BJ (cell line): ENCODE measurements around the gene ATF6. TPM values are rescaled to one million over a fixed set of nuclear protein-coding genes. Genes with fewer than 3 reads are reported as not detected.

Experiments
- CTCF ChIA-PET: fragments of 350-600 bp; formaldehyde crosslinking; extraction: SDS; loops from one replicate; lab custom pipeline; 2021; ENCODE audit warnings: antibody characterized with exemption, inconsistent platforms; lab: Yijun Ruan, JAX
- POLR2A ChIA-PET: fragments of 300-600 bp; sonication (Branson Sonifier 250); formaldehyde crosslinking; extraction: SDS; loops from one replicate; lab custom pipeline; 2021; ENCODE audit warnings: antibody characterized with exemption; lab: Charles Lee
- DNase-seq: peaks from one replicate; pipeline ENCODE4 v3.0.0-alpha.2; 2011; ENCODE audit warnings: low read depth
- H3K27me3 ChIP-seq: 2 replicates; pipeline ENCODE4 v1.6.0; 2011; ENCODE audit warnings: low read length; ENCODE audit not compliant: control insufficient read depth, insufficient read depth
- H3K36me3 ChIP-seq: 2 replicates; pipeline ENCODE4 v1.5.1; 2011; ENCODE audit warnings: low read length; ENCODE audit not compliant: control insufficient read depth, insufficient read depth
- H3K4me3 ChIP-seq: 2 replicates; pipeline ENCODE4 v1.5.1; 2011; ENCODE audit warnings: low read depth, mild to moderate bottlenecking, control low read depth, low read length
- polyA plus RNA-seq: library from polyadenylated mRNA; depleted of rRNA; stranded (reverse); fragments of >200 nt; gene quantifications from 2 replicates; pipeline ENCODE4 v1.2.3, GENCODE V29; 2011
- TF ChIP-seq, protein P1 (sequence below): IDR thresholded peaks from 2 replicates; pipeline ENCODE4 v1.5.1; 2011; ENCODE audit warnings: low read depth, mild to moderate bottlenecking, control low read depth, inconsistent platforms, low read length, moderate library complexity; ENCODE audit not compliant: insufficient read depth

The ATF6 gene
- polyA plus RNA-seq, 1 experiment: 22.2 TPM

DNA sequence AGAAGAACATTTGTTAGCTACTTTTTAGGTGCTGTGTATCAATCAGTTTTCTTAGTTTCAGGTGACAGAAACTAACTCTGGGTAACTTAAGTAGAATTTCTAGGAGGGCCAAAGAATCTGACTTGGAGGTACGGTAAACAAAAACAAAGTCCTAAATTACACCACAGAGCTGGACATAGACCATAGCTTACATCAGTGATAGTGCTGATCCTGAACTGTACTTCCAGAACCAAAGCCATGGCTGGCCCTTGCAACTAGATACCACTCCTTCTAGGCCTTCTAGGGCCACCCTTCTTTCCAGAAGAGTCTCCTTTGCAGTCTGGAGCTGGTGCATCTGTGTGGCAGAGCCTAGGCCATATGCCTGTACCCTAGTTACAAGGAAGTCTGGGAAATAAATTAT lies 163.0 kb downstream of the ATF6 start:
- Histone ChIP-seq H3K36me3 (peaks cover 2% of the 10 kb centered on the region; the same call in 1 of the 2 replicates), H3K27me3 (no peaks in the 10 kb centered on the region), H3K4me3 (no peak overlapping the region)
- POLR2A ChIA-PET: no interaction called here
- DNase-seq: no peak
- TF ChIP-seq, protein P1, sequence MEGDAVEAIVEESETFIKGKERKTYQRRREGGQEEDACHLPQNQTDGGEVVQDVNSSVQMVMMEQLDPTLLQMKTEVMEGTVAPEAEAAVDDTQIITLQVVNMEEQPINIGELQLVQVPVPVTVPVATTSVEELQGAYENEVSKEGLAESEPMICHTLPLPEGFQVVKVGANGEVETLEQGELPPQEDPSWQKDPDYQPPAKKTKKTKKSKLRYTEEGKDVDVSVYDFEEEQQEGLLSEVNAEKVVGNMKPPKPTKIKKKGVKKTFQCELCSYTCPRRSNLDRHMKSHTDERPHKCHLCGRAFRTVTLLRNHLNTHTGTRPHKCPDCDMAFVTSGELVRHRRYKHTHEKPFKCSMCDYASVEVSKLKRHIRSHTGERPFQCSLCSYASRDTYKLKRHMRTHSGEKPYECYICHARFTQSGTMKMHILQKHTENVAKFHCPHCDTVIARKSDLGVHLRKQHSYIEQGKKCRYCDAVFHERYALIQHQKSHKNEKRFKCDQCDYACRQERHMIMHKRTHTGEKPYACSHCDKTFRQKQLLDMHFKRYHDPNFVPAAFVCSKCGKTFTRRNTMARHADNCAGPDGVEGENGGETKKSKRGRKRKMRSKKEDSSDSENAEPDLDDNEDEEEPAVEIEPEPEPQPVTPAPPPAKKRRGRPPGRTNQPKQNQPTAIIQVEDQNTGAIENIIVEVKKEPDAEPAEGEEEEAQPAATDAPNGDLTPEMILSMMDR: no peak
- CTCF ChIA-PET: interaction anchor here (0.6 to 1.2 kb wide), 2 partner anchors 14 to 16 kb away, joined by 4 read pairs; no protein-coding TSS in a partner anchor

DNA sequence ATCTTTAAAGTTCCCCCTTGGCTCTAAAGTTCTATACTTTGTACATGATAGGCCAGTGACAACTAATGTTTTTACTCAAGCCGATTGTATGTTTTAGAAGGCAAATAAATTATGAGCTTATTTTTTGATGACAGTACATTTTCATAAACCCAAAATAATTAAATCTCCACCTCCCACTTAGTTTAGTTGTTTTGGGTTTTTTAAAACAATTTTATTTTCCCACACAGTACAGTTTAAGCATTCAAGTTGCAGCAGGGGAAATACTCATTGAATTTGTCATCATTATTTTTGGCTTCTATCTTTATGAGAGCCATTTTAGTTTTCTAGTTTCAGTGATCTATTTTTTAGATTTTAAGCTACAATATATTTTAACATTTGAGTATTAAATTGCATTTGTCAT lies 163.9 kb downstream of the ATF6 start:
- Histone ChIP-seq H3K36me3 (peaks cover 2% of the 10 kb centered on the region; the same call in 1 of the 2 replicates), H3K27me3 (no peaks in the 10 kb centered on the region), H3K4me3 (no peak overlapping the region)
- POLR2A ChIA-PET: no interaction called here
- DNase-seq: peak; percentile 47
- CTCF ChIA-PET: interaction anchor here (0.8 to 1.2 kb wide), 3 partner anchors 15 to 94 kb away, joined by 3 to 4 read pairs (median 4); partner anchors contain the start of gene OLFML2B
- TF ChIP-seq, protein P1: no peak

DNA sequence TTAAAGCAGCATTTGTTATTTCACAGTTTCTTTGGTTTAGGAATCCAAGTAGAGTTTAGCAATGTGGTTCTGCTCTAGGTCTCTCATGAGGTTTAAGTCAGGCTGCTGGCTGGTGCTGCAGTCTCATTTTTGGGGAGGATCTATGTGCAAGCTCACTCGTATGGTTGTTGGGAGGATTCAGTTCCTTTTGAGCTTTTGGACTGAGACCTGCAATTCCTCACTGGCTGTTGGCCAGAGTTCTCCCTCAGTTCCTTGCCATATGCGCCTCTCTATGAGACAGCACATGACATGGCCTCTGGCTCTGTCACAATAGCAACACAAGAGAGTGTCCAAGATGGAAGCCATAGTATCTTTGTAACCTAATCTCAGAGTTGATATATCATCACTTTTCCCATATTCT lies 166.5 kb downstream of the ATF6 start:
- Histone ChIP-seq H3K27me3 (no peaks in the 10 kb centered on the region), H3K4me3 (no peak overlapping the region), H3K36me3 (no peaks in the 10 kb centered on the region)
- DNase-seq: no peak
- CTCF ChIA-PET: no interaction called here
- TF ChIP-seq, protein P1: no peak
- POLR2A ChIA-PET: no interaction called here

DNA sequence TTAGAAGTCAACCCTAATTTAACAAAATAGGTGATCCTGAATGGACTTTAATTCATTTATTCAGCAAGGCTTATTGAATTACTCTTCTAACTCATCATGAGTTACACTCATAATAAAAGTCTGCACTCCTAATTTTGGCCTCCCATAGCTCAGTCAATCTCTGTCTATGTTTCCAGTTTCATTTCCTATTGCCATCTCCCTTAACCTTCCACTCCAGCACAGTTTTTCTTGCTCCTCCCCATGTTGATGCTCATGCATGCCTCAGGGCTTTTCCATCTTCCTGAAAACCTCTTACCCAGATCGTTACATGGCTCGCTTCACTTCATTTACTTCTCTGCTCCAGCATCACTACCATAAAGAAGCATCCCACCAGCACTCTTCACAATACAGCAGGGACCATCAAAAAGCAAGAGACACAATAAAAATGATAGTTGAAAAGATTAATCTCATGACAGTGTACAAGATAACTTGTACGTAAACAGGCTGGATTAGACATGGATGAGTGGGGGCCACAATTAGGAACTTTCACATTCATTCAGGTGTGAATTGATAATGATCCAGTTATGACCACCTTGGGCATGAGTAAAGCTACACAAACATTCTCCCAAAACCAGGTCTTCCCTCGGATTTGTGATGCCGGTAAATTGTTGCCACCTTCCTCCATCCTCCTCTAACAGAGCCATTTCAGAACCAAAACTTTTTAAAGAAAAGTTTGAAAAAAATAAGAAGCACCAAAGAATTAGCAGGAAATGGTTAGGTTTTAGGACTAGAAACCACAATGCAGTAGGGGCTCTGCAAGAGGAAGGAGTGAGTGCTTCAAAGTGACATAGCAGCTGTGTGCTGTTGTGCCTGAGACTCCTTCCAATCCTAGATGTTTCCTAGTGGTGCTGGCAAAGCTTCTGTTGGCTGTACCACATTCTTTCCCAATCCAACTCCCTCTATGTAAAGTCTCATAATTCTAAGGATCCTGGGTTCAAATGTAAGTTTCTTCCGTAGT lies 167.8 kb downstream of the ATF6 start:
- no peak for DNase-seq
- no peaks in the 10 kb centered on the region for H3K36me3 ChIP-seq
- POLR2A ChIA-PET: no interaction called here
- TF ChIP-seq, protein P1: no peak
- H3K27me3 ChIP-seq: no peaks in the 10 kb centered on the region
- H3K4me3 ChIP-seq: no peak overlapping the region
- CTCF ChIA-PET: interaction anchor here (0.6 to 0.9 kb wide), 2 partner anchors 10 to 131 kb away, joined by 3 to 4 read pairs; no protein-coding TSS in a partner anchor

DNA sequence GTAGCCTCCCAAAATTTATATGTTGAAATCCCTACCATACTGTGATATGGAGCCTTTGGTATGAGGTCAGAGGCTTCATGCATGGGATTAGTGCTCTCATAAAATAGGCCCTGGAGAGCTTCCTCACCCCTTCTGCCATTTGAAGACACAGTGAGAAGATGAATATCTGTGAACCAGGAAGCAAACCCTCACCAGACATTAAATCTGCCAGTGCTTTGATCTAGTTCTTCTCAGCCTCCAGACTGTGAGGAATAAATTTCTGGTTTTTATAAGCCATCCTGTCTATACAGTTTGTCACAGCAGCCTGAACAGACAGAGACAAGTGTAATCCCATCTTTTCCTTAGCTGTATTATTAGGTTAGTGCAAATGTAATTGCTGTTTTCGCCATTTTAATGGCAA lies 169.1 kb downstream of the ATF6 start:
- DNase-seq: no peak

More for the DNA sequence above, 169.1 kb downstream of the ATF6 start:
- Histone ChIP-seq H3K36me3 (no peaks in the 10 kb centered on the region), H3K4me3 (no peak overlapping the region), H3K27me3 (no peaks in the 10 kb centered on the region)
- POLR2A ChIA-PET: no interaction called here
- TF ChIP-seq, protein P1: no peak
- CTCF ChIA-PET: no interaction called here
